H1 (cell line): ENCODE measurements around the gene ZNF646. TPM values are rescaled to one million over a fixed set of nuclear protein-coding genes. Genes with fewer than 3 reads are reported as not detected.

ENCODE experiments used
- CHD2 ChIP-seq: IDR thresholded peaks from 2 replicates; pipeline ENCODE4 v1.6.1; 2012; ENCODE audit warnings: low read length, improper control_type of control experiment
- GABPA ChIP-seq: IDR thresholded peaks from 2 replicates; pipeline ENCODE4 v1.6.1; 2011; ENCODE audit warnings: mild to moderate bottlenecking, low read length, moderate library complexity, borderline replicate concordance; ENCODE audit not compliant: insufficient read depth
- GTF2F1 ChIP-seq: IDR thresholded peaks from 2 replicates; pipeline ENCODE4 v1.6.1; 2012; ENCODE audit warnings: low read depth, low read length, improper control_type of control experiment, borderline replicate concordance
- KDM5A ChIP-seq: fragments of 200-600 bp; IDR thresholded peaks from 2 replicates; pipeline ENCODE4 v1.7.1; 2012; ENCODE audit warnings: mild to moderate bottlenecking, low read length, inconsistent platforms, mixed read lengths
- SRF ChIP-seq: IDR thresholded peaks from 2 replicates; pipeline ENCODE4 v1.6.1; 2011; ENCODE audit warnings: mild to moderate bottlenecking, low read depth, low read length, moderate library complexity
- TAF7 ChIP-seq: optimal IDR thresholded peaks from 2 replicates; pipeline ENCODE3; 2011; ENCODE audit warnings: low read depth, mild to moderate bottlenecking, inconsistent platforms, low read length, moderate library complexity, borderline replicate concordance
- polyA plus RNA-seq, 7 experiments: library from polyadenylated mRNA; depleted of rRNA in 3 of 7; stranded (reverse) in 5 of 7; unstranded in 2 of 7; fragments of >200 nt in 5 of 7; fragments of 200-250 nt in 2 of 7; gene quantifications; 1 replicate in 5 of 7; 2 replicates in 1 of 7; 4 replicates in 1 of 7; pipeline versions ENCODE4 v1.2.1 to v1.2.3, GENCODE V29; 2011 to 2013; ENCODE audit warnings: missing spikeins in 2 of 7, mixed read lengths in 2 of 7
- total RNA-seq: library from RNA; stranded (reverse); fragmentation: NEBNext Ultra II Directional; extraction: Animal tissue kit (Norgen Biotek cat#: 25700); gene quantifications from 2 replicates; pipeline ENCODE4 v1.2.1, GENCODE V29; 2021
- TF ChIP-seq, protein P1 (sequence below): fragments of 300-600 bp; sonication (generic); IDR thresholded peaks from 2 replicates; pipeline ENCODE4 v1.7.1; 2012; ENCODE audit warnings: low read length, moderate library complexity, mild to moderate bottlenecking, inconsistent platforms; ENCODE audit not compliant: insufficient replicate concordance

ZNF646 gene
- total and polyA plus RNA-seq, 2 of the 8 experiments (the other 6 are each of a cell fraction or from before 2014, with no cell fraction given) = 6.5 to 25.0 TPM

DNA sequence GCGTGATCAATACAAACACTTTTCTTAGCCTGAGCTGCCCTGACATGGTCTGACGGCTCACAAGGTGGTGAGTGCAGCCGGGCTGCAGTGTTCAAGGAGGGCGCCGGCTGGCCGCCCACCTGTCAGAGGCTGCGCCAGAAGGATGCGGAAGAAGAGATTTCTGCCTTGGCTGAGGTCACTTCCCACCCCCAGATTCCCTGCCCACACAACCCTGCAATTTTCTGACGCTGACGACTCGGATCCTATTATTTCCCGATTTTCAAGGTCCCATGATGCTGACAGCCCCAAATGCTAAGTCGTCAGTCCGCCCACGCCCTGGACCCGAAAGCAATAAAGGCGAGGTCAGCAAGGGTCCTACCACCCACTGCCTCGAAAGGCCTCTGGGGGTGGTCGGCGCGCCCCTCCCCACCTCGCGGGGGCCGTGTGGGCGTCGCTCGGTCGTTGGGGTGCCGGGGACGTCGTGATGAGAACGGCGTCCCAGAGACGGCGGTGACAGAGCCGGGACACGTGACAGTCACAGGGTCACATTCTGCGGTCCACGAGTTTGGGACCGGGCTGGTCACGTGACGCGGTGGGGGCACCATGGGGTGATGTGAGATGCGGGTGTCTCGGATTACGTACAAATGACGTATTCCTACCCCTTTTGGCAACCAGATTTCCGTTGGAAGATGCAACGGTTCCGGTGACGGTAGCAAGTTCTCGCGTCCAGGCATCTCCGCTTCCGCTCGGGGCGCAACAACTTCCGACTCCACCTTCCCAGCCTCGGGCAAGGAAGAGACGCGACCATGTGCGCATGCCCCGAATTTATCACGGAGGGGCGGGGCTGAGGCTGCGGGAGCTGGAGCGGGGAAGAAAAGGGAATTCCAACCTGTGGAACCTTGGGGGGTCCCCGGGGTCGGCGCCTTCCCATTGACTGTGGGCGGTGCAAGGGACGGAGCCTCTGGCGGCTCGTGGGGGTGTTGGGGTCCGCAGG is 41.2 kb upstream of the ZNF646 start, which contains the start of gene STX4 (continued):
- TF ChIP-seq GABPA (peak; percentile 96), KDM5A (no peak), TAF7 (no peak), CHD2 (no peak), SRF (no peak), GTF2F1 (no peak)
- TF ChIP-seq, protein P1, sequence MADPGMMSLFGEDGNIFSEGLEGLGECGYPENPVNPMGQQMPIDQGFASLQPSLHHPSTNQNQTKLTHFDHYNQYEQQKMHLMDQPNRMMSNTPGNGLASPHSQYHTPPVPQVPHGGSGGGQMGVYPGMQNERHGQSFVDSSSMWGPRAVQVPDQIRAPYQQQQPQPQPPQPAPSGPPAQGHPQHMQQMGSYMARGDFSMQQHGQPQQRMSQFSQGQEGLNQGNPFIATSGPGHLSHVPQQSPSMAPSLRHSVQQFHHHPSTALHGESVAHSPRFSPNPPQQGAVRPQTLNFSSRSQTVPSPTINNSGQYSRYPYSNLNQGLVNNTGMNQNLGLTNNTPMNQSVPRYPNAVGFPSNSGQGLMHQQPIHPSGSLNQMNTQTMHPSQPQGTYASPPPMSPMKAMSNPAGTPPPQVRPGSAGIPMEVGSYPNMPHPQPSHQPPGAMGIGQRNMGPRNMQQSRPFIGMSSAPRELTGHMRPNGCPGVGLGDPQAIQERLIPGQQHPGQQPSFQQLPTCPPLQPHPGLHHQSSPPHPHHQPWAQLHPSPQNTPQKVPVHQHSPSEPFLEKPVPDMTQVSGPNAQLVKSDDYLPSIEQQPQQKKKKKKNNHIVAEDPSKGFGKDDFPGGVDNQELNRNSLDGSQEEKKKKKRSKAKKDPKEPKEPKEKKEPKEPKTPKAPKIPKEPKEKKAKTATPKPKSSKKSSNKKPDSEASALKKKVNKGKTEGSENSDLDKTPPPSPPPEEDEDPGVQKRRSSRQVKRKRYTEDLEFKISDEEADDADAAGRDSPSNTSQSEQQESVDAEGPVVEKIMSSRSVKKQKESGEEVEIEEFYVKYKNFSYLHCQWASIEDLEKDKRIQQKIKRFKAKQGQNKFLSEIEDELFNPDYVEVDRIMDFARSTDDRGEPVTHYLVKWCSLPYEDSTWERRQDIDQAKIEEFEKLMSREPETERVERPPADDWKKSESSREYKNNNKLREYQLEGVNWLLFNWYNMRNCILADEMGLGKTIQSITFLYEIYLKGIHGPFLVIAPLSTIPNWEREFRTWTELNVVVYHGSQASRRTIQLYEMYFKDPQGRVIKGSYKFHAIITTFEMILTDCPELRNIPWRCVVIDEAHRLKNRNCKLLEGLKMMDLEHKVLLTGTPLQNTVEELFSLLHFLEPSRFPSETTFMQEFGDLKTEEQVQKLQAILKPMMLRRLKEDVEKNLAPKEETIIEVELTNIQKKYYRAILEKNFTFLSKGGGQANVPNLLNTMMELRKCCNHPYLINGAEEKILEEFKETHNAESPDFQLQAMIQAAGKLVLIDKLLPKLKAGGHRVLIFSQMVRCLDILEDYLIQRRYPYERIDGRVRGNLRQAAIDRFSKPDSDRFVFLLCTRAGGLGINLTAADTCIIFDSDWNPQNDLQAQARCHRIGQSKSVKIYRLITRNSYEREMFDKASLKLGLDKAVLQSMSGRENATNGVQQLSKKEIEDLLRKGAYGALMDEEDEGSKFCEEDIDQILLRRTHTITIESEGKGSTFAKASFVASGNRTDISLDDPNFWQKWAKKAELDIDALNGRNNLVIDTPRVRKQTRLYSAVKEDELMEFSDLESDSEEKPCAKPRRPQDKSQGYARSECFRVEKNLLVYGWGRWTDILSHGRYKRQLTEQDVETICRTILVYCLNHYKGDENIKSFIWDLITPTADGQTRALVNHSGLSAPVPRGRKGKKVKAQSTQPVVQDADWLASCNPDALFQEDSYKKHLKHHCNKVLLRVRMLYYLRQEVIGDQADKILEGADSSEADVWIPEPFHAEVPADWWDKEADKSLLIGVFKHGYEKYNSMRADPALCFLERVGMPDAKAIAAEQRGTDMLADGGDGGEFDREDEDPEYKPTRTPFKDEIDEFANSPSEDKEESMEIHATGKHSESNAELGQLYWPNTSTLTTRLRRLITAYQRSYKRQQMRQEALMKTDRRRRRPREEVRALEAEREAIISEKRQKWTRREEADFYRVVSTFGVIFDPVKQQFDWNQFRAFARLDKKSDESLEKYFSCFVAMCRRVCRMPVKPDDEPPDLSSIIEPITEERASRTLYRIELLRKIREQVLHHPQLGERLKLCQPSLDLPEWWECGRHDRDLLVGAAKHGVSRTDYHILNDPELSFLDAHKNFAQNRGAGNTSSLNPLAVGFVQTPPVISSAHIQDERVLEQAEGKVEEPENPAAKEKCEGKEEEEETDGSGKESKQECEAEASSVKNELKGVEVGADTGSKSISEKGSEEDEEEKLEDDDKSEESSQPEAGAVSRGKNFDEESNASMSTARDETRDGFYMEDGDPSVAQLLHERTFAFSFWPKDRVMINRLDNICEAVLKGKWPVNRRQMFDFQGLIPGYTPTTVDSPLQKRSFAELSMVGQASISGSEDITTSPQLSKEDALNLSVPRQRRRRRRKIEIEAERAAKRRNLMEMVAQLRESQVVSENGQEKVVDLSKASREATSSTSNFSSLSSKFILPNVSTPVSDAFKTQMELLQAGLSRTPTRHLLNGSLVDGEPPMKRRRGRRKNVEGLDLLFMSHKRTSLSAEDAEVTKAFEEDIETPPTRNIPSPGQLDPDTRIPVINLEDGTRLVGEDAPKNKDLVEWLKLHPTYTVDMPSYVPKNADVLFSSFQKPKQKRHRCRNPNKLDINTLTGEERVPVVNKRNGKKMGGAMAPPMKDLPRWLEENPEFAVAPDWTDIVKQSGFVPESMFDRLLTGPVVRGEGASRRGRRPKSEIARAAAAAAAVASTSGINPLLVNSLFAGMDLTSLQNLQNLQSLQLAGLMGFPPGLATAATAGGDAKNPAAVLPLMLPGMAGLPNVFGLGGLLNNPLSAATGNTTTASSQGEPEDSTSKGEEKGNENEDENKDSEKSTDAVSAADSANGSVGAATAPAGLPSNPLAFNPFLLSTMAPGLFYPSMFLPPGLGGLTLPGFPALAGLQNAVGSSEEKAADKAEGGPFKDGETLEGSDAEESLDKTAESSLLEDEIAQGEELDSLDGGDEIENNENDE = peak; percentile 32
